ENCODE measurements around the gene ITGA3.
"Not testable (repeated sequence)": the region's sequence is repeated elsewhere in the genome, so short reads cannot be mapped to it uniquely, and the experiment has no call there.

ITGA3 gene

DNA sequence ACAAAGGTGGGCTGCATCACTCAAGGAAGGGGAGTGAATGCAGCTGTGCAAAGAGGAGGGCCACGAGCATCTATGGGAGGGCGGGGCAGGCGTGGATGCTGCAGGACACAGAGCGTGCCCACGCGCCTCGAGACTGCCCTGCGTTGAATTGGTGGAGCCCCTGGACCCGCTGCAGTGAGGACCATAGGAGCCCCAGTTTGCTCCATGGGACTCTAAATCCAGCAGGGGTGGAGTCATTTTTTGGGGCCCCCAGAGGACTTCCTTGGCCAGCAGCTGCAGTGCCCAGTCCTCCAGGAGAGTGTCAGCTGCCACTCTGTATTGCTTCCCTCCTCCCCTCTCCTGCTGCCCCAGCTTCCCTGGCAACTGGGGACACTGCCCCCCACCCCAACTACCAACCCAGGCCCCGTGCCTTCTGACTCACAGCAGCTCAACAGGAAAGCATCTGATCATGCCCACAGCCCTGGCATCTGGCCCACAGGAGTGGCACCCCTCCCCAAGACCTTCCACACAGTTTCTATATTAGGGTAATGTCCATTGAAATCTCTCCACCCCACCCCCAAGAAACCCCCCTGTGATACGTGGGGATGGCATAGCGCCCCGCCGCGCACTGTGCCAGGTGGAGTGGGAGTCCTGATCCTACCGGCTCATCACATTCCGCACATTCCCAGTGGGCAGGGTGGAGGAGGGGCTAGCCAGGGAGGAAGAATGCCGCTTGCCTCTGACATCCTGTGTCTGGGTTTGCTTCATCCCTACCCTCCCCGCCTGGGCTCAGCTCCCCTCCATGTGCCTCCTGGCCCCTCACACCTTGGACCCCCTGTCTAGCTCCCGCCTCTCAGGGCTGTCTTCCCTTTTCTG, 27.8 kb upstream of the ITGA3 start:
- Mint-ChIP-seq H3K4me3 (peak overlapping the region; percentile 77 to 82), H3K27ac (no peak overlapping the region), H3K4me1 (peaks cover 27% of the 10 kb centered on the region), H3K9me3 (no peaks in the 10 kb centered on the region), H3K27me3 (peaks cover 25% of the 10 kb centered on the region)
- DNase-seq (no peak), ATAC-seq (no peak)

DNA sequence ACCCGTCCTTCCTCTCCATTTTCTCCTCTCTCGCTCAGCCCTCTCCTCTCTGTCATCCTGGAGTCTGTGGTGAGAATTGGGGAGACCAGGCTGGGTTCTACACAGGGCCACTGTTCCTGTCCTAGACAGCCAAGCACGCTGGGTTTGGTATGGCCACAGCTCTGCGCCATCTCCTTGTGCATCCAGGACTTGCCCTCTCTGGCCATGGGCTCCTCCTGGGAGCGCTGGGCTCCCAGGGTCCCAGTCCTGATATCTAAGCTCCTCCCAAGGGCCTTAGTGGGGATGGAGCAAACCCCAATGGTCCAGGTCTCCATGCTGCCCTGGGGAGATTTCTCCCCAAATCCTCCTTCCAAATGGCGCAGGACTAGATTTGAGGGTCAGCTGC, 27.2 kb upstream of the ITGA3 start:
- peaks cover 28% of the 10 kb centered on the region for H3K27me3 Mint-ChIP-seq
- H3K4me1 Mint-ChIP-seq: peaks cover 27% of the 10 kb centered on the region
- DNase-seq: no peak
- H3K4me3 Mint-ChIP-seq: peak overlapping the region in 1 of 2 donors; percentile 16
- no peak for ATAC-seq
- H3K9me3 Mint-ChIP-seq: no peaks in the 10 kb centered on the region
- H3K27ac Mint-ChIP-seq: no peak overlapping the region

DNA sequence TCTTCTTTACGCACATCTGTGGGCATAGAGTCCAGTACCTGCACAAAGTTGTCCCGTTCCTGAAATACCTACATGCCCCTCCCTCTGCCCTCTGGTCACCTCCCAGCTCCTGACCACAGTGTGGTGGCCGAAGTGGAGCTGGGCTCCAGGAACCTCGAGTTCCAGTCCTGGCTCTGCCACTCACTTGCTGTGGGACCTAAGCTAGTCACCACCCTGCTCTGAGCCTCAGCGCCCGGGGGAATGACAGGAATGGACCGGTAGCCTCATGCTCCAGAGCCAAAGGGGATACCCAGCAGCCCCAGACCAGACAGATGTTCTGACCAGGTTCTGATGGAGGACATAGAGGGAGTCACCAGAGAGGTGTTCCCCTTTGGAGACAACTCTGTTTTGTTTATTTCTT, 26.7 kb upstream of the ITGA3 start:
- ATAC-seq: no peak
- no peak for DNase-seq
- H3K27ac Mint-ChIP-seq: no peak overlapping the region
- no peak overlapping the region for H3K4me3 Mint-ChIP-seq
- H3K9me3 Mint-ChIP-seq: no peaks in the 10 kb centered on the region
- H3K4me1 Mint-ChIP-seq: peaks cover 27% of the 10 kb centered on the region
- peaks cover 33% of the 10 kb centered on the region for H3K27me3 Mint-ChIP-seq

DNA sequence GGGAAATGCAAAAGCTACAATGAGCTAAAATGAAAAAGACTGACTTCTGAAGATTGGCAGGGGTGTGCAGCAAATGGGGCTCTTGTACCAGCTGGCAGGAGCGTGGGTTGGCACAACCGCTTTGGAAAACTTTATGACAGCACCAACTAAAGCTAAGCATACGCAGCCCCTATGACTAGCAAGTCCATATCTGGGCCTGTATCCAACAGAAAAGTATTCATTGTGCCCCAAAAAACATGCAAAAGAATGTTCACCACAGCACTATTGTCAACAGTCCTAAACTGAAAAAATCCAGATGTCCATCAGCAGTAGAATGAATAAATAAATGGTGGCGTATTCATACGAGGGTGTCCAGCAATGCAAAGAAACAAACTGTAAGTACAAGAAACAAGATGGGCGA, 22.6 kb upstream of the ITGA3 start:
- Mint-ChIP-seq H3K9me3 (no peaks in the 10 kb centered on the region), H3K27me3 (peaks cover 34% of the 10 kb centered on the region), H3K4me3 (no peak overlapping the region), H3K4me1 (peaks cover 6% of the 10 kb centered on the region), H3K27ac (no peak overlapping the region)
- no peak for ATAC-seq
- DNase-seq: no peak

DNA sequence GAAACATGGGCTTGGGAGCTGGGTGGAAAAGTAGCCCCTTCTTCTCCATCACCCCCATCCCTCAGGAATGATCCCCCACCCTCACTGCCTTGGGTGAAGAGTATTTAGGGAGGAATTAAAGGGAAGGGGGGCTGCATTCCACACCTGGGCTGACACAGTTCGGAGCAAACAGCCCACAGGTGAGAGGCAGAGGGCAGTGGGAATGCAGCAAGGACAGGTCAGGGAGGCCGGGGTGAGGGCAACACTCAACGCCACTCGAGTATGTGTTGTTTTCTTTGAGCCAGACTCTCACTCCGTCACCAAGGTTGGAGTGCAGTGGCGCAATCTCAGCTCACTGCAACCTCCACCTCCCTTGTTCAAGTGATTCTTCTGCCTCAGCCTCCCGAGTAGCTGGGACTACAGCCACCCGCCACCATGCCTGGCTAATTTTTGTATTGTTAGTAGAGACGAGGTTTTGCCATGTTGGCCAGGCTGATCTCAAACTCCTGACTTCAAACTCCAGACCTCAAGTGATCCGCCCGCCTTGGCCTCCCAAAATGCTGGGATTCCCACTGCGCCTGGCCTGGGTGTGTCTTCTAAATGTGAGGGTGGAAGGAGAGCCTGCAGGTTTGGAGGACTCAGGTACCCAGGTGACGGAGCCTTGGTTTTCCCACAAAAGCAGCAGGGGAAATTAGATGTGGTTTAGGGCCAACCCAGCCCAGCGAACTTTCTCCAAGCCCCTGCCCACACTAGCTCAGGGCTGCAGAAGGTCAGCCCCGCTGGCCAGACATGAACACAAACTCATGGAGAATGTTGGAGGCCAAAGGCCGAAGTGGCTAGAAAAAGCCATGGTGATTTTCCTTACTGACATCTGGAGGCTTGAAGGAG, 21.2 kb upstream of the ITGA3 start:
- no peak overlapping the region for H3K4me3 Mint-ChIP-seq
- no peaks in the 10 kb centered on the region for H3K9me3 Mint-ChIP-seq
- no peak for ATAC-seq
- no peak overlapping the region for H3K27ac Mint-ChIP-seq
- peaks cover 22% of the 10 kb centered on the region for H3K27me3 Mint-ChIP-seq
- DNase-seq: no peak
- H3K4me1 Mint-ChIP-seq: no peaks in the 10 kb centered on the region

DNA sequence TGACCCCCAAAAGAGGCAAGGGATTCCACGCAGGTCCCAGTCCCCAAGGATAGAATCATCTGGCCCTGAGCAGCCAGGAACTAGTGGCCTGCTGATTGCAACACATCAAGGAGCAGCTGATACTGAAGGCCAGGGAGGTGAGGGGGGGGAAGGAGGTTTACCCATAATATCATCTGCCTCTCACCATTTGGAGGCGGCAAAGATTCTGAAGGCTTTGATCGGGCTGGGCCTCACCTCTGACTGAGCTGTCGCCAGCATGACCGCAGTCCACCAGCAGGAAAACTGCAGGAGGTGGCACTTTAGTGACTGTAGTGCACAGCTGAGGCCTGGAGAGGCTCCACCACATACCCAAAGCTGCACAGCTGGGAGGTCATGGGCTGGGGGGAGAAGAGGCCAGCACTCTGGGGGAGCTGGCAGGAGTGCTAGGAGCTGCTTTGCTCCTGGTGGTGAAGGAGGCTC, 20.5 kb upstream of the ITGA3 start:
- Mint-ChIP-seq H3K27me3 (peaks cover 22% of the 10 kb centered on the region), H3K27ac (no peak overlapping the region)

DNA sequence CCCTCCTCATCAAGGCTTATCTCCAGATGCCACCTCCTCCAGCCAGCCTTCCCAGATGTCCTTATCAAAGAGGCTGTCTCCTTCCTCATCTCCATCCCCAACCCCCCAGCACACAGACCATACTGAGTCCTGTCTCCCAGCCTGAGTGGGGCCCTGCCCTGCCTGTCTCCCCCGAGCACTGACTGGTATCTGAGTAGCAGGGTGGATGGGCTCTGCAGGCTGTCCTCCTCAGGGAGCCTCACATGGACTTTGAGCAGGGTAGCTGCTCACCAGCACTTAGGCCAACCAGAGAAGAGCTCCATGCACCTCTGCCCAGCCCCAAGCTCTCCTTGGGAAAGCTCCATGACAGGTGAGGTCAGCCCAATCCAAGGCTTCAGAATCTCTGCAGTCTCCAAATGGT, 20.0 kb upstream of the ITGA3 start:
- Mint-ChIP-seq H3K27me3 (peaks cover 22% of the 10 kb centered on the region), H3K27ac (no peak overlapping the region)
- no peak for ATAC-seq

More for the DNA sequence above, 20.5 kb upstream of the ITGA3 start:
- Mint-ChIP-seq H3K4me1 (no peaks in the 10 kb centered on the region), H3K9me3 (no peaks in the 10 kb centered on the region), H3K4me3 (no peak overlapping the region)
- no peak for DNase-seq
- no peak for ATAC-seq

DNA sequence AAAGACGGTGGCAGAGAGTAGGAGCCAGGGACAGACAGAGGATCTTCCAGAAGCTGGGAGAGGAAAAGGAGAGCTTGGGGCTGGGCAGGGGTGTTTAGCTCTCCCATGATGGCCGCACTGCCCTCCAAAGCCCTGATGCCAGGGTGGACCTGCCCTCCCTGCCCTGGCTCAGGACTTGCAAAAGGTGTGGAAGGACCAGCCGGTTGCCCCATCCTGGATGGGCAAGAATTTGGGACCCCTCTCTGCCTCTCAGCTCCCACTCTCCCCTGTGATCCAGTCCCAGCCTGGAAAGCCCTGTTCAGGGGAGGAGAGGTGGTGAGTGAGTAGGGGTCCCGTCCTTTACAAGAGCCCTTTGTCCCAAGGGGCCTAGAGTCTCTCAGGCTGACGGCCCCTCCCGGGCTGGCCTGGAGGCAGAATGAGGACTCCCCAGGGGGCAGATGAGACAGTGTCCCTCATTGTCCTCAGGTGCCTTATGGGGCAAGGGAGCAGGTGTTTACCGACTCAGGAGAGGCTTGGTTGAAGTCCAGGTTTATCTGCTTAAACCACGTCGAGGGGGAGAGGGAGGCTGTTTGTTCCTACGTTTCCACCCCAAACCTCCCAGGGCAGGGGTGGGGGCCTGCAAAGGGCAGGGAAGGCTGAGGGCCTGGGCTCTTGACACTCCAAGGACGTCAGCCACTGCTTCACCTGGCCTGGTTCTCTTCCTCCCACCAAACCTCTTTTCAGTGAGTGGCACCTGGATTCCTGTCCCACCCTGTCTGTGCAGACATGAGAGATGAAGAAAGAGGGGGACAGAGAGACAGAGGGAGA, 19.3 kb upstream of the ITGA3 start:
- no peak for DNase-seq
- ATAC-seq: no peak
- Mint-ChIP-seq H3K9me3 (no peaks in the 10 kb centered on the region), H3K27ac (peak overlapping the region; percentile 37 to 84), H3K27me3 (peaks cover 22% of the 10 kb centered on the region), H3K4me3 (no peak overlapping the region), H3K4me1 (no peaks in the 10 kb centered on the region)

More for the DNA sequence above, 20.0 kb upstream of the ITGA3 start:
- Mint-ChIP-seq H3K4me1 (no peaks in the 10 kb centered on the region), H3K4me3 (no peak overlapping the region), H3K9me3 (no peaks in the 10 kb centered on the region)
- no peak for DNase-seq

DNA sequence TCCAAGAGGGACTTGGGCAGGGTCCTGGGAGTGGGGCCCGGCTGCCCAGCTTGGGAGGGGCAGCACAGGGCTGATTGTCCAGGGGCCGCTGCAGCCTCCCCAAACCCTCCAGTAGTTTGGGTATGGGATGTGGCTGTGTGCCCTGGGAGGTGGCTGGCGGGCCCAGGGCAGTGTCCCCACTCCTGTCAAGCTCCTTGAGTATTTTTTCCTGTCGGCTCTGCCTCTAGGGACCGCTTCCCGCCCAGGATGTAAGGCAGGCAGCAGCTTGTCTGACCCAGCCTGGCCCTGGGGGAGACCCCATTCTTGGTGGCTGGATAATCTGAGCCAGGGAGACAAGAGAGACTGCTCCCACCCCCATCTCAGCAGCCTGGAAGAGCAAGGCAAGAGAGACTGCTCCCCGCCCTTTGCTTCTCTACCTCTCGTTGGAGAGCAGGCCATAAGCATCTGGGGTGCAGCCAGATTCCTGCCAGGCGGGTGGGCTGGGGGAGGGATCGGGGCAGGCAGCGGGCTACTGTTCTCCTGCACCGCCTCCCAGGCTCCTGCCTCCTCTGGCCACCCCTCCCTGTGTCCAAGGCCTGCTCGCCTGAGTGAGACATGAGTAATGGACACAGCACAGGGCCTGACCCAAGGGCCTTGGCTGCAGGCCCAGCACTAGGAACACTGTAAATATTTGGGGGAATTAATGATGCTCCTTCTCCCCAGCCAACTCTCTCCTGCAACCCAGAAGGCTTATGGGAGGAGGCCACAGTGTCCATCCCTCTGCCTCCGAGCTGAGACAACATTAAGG, 18.4 kb upstream of the ITGA3 start:
- DNase-seq: no peak
- Mint-ChIP-seq H3K27ac (no peak overlapping the region), H3K4me3 (no peak overlapping the region), H3K4me1 (no peaks in the 10 kb centered on the region), H3K27me3 (peaks cover 22% of the 10 kb centered on the region), H3K9me3 (no peaks in the 10 kb centered on the region)
- ATAC-seq: no peak

DNA sequence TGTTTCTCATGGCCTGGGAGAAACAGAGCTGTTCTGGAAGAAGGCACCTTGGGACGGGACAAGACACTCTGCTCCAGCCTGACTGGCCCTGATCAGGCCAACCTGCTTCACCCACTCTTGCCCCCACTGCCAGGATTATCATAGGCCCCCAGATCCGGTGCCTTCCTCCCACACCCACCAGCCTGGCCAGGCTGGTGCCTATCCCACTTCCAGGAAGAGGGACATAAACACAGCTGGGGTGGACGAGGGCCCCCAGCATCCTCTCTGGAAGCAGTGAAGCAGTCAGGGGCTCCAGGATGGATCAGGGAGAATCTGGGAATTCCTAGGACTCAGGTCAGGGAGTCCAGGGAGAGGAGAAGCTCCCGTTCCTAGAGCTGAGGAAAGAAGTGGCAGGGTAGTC, 16.9 kb upstream of the ITGA3 start:
- Mint-ChIP-seq H3K27me3 (peaks cover 18% of the 10 kb centered on the region), H3K4me3 (no peak overlapping the region), H3K9me3 (no peaks in the 10 kb centered on the region), H3K27ac (no peak overlapping the region), H3K4me1 (no peaks in the 10 kb centered on the region)
- DNase-seq (no peak), ATAC-seq (no peak)

DNA sequence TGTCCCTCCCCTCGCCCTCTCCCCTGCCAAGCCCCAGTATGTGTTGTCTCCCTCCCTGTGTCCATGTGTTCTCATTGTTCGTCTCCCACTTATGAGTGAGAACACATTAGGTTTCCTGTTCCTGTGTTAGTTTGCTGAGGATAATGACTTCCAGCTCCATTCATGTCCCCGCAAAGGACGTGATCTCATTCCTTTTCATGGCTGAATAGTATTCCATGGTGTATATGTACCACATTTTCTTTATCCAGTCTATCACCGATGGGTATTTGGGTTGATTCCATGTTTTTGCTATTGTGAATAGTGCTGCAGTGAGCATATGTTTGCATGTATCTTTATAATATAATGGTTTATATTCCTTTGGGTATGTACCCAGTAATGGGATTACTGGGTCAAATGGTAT, 15.4 kb upstream of the ITGA3 start:
- not testable (repeated sequence) for H3K27ac Mint-ChIP-seq, DNase-seq, ATAC-seq, H3K4me3 Mint-ChIP-seq, H3K9me3 Mint-ChIP-seq, H3K4me1 Mint-ChIP-seq
- peaks cover 13% of the 10 kb centered on the region for H3K27me3 Mint-ChIP-seq

DNA sequence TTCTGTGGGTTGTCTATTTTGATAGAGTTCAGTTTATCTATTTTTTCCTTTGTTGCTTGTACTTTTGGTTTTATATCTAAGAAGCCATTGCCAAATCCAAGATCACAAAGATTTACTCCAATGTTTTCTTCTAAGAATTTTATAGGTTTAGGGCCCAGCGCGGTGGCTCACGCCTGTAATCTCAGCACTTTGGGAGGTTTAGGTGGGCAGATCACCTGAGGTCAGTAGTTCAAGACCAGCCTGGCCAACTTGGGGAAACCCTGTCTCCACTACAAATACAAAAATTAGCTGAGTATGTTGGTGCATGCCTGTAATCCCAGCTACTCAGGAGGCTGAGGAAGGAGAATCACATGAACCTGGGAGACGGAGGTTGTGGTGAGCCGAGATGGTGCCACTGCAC, 13.7 kb upstream of the ITGA3 start:
- peaks cover 8% of the 10 kb centered on the region for H3K27me3 Mint-ChIP-seq
- peaks cover 3% of the 10 kb centered on the region for H3K4me1 Mint-ChIP-seq
- H3K4me3 Mint-ChIP-seq: no peak overlapping the region
- no peak overlapping the region for H3K27ac Mint-ChIP-seq
- no peak for DNase-seq
- no peaks in the 10 kb centered on the region for H3K9me3 Mint-ChIP-seq
- no peak for ATAC-seq

DNA sequence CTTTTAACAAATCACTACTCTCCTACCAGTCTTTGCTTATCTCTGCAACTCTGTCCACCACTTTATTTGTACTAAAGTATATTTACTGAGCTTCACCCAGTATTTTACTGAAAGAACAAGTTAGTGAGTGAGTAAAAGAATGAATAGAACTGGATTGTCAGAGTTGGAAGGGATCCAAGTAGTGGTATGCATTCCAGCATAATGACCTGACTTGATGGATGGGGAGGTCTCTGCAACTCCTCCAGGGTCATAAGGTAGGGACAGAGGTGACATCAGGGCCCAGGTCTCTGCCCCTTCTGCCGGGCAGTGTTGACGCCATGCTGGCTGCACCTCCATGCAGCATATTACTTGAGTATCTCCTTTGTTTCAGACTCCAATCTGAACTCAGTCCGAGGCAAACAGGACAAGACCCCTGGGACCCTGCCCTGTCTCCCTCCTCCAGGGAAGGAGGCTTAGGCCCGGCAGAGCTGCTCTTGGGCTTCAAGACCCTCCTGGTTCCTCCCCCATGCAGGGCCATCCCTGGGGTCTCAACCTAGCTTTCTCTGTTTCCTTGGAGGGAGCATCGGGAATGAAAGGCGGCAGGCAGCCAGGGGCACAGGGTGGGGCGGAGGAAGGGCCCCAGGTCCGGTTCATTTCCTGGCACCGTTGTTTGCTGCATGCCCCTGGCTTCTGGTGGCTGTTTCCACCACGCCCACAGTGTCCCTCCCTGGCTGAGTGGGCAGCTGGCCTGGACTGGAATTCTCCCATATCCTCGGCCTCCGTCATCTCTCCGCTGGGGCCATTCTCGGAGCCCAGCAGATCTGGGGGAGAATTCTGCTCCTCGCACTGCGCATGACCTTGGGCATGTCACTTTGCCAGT, 12.4 kb upstream of the ITGA3 start:
- H3K4me3 Mint-ChIP-seq: no peak overlapping the region

DNA sequence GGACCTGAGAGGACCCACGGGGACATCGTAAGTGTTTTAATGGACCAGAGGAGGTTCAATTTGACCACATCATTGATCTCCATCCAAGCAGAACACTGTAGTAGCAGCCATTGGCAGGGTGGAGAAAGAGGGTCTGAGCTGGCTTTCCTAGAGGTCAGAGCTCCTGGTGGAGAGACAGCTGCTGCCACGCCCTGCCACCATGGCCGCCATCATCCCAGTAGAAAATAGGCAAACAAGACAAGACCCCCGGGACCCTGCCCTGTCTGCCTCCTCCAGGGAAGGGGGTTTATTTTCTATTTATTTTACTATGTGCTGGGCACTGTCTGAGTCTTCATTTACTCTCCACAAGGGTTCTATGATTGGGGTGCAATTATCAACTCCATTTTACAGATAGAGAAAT, 11.4 kb upstream of the ITGA3 start:
- H3K27me3 Mint-ChIP-seq: peaks cover 17% of the 10 kb centered on the region
- peaks cover 12% of the 10 kb centered on the region for H3K4me1 Mint-ChIP-seq
- no peaks in the 10 kb centered on the region for H3K9me3 Mint-ChIP-seq
- DNase-seq (no peak), ATAC-seq (no peak)
- H3K4me3 Mint-ChIP-seq: no peak overlapping the region
- no peak overlapping the region for H3K27ac Mint-ChIP-seq

More for the DNA sequence above, 12.4 kb upstream of the ITGA3 start:
- ATAC-seq (no peak), DNase-seq (no peak)
- peaks cover 9% of the 10 kb centered on the region for H3K27me3 Mint-ChIP-seq
- H3K9me3 Mint-ChIP-seq: no peaks in the 10 kb centered on the region
- H3K27ac Mint-ChIP-seq: no peak overlapping the region
- H3K4me1 Mint-ChIP-seq: peaks cover 12% of the 10 kb centered on the region

Data from stimulated activated naive CD8-positive, alpha-beta T cell treated with anti-CD3 and anti-CD28 coated beads, Interleukin-15, amount 100 ng/mL, for 72 hours (primary cell).